ENCODE results near the gene LRP1. TPM values are rescaled to one million over a fixed set of nuclear protein-coding genes. Genes with fewer than 3 reads are reported as not detected.

Gene LRP1
- total and polyA plus RNA-seq, 2 of the 13 experiments (the other 11 are each of a cell fraction or from before 2014, with no cell fraction given), result 14.7 to 30.8 TPM

DNA sequence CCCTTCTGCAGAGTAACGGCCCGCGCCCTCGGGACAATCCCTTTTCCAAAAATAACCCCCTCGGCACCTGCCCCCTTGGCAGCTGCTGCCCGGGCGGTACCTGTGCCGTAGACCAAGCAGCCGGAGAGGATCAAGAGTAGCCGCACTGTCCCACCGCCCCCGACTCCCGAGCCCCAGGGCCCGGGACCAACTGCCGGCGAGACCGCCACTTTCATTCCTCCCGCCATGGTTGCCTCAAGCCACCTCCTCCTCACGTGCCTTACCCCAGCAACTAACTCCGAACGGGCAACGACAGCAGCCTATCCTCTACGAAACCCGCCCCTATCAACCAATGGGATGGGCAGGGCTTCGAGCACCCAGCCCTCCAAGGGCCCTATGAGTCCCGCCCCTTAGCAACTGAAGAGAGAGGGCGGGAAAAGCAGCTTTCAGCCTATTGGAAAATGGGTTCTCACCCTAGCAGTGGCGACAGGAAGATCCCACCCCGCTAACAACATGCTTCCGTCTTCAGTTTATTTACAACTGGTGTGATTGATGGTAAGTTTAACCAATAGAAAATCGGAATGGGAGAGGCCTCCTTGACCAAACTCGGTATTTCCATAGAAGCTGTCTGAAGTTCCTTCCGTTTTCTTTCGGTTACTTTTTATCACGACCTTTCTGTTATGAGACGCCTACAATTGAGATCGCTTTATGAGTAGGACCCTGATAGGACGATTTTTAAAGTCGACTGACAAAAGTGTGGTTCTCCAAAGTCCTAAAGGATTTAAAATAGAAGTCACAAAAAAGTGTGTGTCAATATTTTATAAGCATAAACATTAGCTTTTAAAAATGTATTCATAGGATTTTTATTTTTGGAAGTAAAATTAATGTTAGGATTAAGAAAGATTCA lies 49.5 kb upstream of the LRP1 start, which contains the start of gene NEMP1 (continued):
- peak; percentile 61 for TF ChIP-seq SRSF1 (optimal IDR thresholded peaks at IDR 0.05; ENCODE audit: low read depth, low read length)
- TF ChIP-seq ZNF317 (CRISPR knock-in tag; IDR thresholded peaks at IDR 0.05), result peak; percentile 62; the same call in 1 of the 2 replicates
- peak; percentile 96 for TF ChIP-seq ZNF878 (CRISPR knock-in tag; IDR thresholded peaks at IDR 0.05)
- TF ChIP-seq KLF9 (CRISPR knock-in tag; IDR thresholded peaks at IDR 0.05; ENCODE audit: low read depth), result no peak
- TF ChIP-seq SP5 (CRISPR knock-in tag; IDR thresholded peaks at IDR 0.05; ENCODE audit: borderline replicate concordance, low read depth), result peak; percentile 70; the same call in 1 of the 2 replicates
- TF ChIP-seq PITX1 (CRISPR knock-in tag; IDR thresholded peaks at IDR 0.05), result 0 out of 2 replicates have a peak, but pooled peaks have one; percentile 17
- TF ChIP-seq, protein P1, sequence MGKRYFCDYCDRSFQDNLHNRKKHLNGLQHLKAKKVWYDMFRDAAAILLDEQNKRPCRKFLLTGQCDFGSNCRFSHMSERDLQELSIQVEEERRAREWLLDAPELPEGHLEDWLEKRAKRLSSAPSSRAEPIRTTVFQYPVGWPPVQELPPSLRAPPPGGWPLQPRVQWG (CRISPR knock-in tag; IDR thresholded peaks at IDR 0.05; ENCODE audit: borderline replicate concordance, low read depth), result no peak
- TF ChIP-seq REL (CRISPR knock-in tag; conservative IDR thresholded peaks at IDR 0.05), result 0 out of 2 replicates have a peak, but pooled peaks have one; percentile 55
- peak; percentile 96 for TF ChIP-seq SIN3B (IDR thresholded peaks at IDR 0.05; ENCODE audit: low read length)
- no peak for TF ChIP-seq ZNF451 (CRISPR knock-in tag; IDR thresholded peaks at IDR 0.05)
- TF ChIP-seq NCOA2 (CRISPR knock-in tag; IDR thresholded peaks at IDR 0.05), result no peak
- no peak for TF ChIP-seq ZNF780A (CRISPR knock-in tag; IDR thresholded peaks at IDR 0.05)
- TF ChIP-seq GLI4 (CRISPR knock-in tag; IDR thresholded peaks at IDR 0.05; ENCODE audit: borderline replicate concordance), result no peak
- peak; percentile 87; the same call in 2 of the 3 replicates for TF ChIP-seq MXI1 (IDR thresholded peaks at IDR 0.05; ENCODE audit: borderline replicate concordance, low read depth, low read length)
- TF ChIP-seq GTF2F1 (IDR thresholded peaks at IDR 0.05; ENCODE audit: low read length), result no peak
- TF ChIP-seq YEATS2 (CRISPR knock-in tag; IDR thresholded peaks at IDR 0.05; ENCODE audit: borderline replicate concordance), result peak; percentile 88; the same call in 1 of the 2 replicates
- TF ChIP-seq, protein P2, sequence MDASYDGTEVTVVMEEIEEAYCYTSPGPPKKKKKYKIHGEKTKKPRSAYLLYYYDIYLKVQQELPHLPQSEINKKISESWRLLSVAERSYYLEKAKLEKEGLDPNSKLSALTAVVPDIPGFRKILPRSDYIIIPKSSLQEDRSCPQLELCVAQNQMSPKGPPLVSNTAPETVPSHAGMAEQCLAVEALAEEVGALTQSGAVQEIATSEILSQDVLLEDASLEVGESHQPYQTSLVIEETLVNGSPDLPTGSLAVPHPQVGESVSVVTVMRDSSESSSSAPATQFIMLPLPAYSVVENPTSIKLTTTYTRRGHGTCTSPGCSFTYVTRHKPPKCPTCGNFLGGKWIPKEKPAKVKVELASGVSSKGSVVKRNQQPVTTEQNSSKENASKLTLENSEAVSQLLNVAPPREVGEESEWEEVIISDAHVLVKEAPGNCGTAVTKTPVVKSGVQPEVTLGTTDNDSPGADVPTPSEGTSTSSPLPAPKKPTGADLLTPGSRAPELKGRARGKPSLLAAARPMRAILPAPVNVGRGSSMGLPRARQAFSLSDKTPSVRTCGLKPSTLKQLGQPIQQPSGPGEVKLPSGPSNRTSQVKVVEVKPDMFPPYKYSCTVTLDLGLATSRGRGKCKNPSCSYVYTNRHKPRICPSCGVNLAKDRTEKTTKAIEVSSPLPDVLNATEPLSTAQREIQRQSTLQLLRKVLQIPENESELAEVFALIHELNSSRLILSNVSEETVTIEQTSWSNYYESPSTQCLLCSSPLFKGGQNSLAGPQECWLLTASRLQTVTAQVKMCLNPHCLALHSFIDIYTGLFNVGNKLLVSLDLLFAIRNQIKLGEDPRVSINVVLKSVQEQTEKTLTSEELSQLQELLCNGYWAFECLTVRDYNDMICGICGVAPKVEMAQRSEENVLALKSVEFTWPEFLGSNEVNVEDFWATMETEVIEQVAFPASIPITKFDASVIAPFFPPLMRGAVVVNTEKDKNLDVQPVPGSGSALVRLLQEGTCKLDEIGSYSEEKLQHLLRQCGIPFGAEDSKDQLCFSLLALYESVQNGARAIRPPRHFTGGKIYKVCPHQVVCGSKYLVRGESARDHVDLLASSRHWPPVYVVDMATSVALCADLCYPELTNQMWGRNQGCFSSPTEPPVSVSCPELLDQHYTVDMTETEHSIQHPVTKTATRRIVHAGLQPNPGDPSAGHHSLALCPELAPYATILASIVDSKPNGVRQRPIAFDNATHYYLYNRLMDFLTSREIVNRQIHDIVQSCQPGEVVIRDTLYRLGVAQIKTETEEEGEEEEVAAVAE (CRISPR knock-in tag; IDR thresholded peaks at IDR 0.05; ENCODE audit: borderline replicate concordance), result 0 out of 2 replicates have a peak, but pooled peaks have one; percentile 46
- peak; percentile 91 for TF ChIP-seq SP4 (CRISPR knock-in tag; IDR thresholded peaks at IDR 0.05)
- TF ChIP-seq LCORL (IDR thresholded peaks at IDR 0.05), result no peak
- TF ChIP-seq LCORL (CRISPR knock-in tag; IDR thresholded peaks at IDR 0.05), result no peak; the same call in 1 of the 2 replicates
- no peak for TF ChIP-seq ZNF251 (CRISPR knock-in tag; IDR thresholded peaks at IDR 0.05)
- no peak for TF ChIP-seq ONECUT2 (CRISPR knock-in tag; IDR thresholded peaks at IDR 0.05)
- TF ChIP-seq ZNF260 (CRISPR knock-in tag; IDR thresholded peaks at IDR 0.05; ENCODE audit: borderline replicate concordance, low read depth), result no peak
- peak; percentile 53; the same call in 1 of the 2 replicates for TF ChIP-seq TBX3 (IDR thresholded peaks at IDR 0.05; ENCODE audit: borderline replicate concordance)
- TF ChIP-seq, protein P3, sequence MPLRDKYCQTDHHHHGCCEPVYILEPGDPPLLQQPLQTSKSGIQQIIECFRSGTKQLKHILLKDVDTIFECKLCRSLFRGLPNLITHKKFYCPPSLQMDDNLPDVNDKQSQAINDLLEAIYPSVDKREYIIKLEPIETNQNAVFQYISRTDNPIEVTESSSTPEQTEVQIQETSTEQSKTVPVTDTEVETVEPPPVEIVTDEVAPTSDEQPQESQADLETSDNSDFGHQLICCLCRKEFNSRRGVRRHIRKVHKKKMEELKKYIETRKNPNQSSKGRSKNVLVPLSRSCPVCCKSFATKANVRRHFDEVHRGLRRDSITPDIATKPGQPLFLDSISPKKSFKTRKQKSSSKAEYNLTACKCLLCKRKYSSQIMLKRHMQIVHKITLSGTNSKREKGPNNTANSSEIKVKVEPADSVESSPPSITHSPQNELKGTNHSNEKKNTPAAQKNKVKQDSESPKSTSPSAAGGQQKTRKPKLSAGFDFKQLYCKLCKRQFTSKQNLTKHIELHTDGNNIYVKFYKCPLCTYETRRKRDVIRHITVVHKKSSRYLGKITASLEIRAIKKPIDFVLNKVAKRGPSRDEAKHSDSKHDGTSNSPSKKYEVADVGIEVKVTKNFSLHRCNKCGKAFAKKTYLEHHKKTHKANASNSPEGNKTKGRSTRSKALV (CRISPR knock-in tag; IDR thresholded peaks at IDR 0.05), result no peak

All from HepG2 (cell line).